IPS-15b (cell line): ENCODE data around the gene PLD4.

Source experiments
- H3K27me3 ChIP-seq: one replicate; pipeline ENCODE4 v1.6.1; 2013; ENCODE audit warnings: low read length; ENCODE audit not compliant: control insufficient read depth, insufficient read depth
- H3K36me3 ChIP-seq: one replicate; pipeline ENCODE4 v1.6.1; 2013; ENCODE audit warnings: low read length; ENCODE audit not compliant: control insufficient read depth, insufficient read depth
- H3K4me1 ChIP-seq: one replicate; pipeline ENCODE4 v1.6.1; 2013; ENCODE audit warnings: mild to moderate bottlenecking, low read length; ENCODE audit not compliant: control insufficient read depth, insufficient read depth
- H3K4me3 ChIP-seq: one replicate; pipeline ENCODE4 v1.5.1; 2013; ENCODE audit warnings: low read depth, low read length
- H3K9ac ChIP-seq: one replicate; pipeline ENCODE4 v1.6.1; 2013; ENCODE audit warnings: low read depth, mild to moderate bottlenecking, low read length
- H3K9me3 ChIP-seq: one replicate; pipeline ENCODE4 v1.6.1; 2013; ENCODE audit warnings: mild to moderate bottlenecking, low read length; ENCODE audit not compliant: control insufficient read depth, insufficient read depth

PLD4 gene

DNA sequence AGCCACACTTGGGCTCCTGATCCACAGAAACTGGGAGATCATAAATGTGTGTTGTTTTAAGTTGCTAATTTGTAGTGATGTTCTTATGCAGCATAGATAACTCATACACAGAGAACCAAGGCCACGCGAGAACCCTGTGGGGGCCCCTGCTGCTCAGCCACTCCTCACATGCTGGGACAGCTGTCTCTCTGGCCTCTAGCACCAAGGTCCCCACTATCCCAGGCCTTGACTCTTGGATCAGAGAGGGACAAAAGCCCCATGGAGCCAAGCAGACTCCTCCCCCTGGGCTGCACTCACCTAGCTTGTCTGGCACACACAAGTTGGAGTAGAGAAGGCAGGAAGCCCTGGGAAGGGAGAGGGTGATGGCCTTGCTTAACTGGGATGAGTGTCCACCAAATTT lies 11.3 kb downstream of the PLD4 start:
- Histone ChIP-seq H3K36me3 (no peaks in the 10 kb centered on the region), H3K4me3 (no peak overlapping the region), H3K9ac (no peak overlapping the region), H3K9me3 (no peaks in the 10 kb centered on the region), H3K27me3 (peaks cover 51% of the 10 kb centered on the region), H3K4me1 (no peaks in the 10 kb centered on the region)

- Histone ChIP-seq H3K36me3 (no peaks in the 10 kb centered on the region), H3K4me3 (no peak overlapping the region), H3K4me1 (no peaks in the 10 kb centered on the region), H3K9ac (no peak overlapping the region), H3K27me3 (peaks cover 45% of the 10 kb centered on the region), H3K9me3 (no peaks in the 10 kb centered on the region)
These were observed 11.9 kb downstream of the PLD4 start for GRCh38 chr14:104936361-104937155.

GRCh38 chr14:104937161-104937560 lies 12.5 kb downstream of the PLD4 start:
- Histone ChIP-seq H3K9me3 (no peaks in the 10 kb centered on the region), H3K4me1 (no peaks in the 10 kb centered on the region), H3K36me3 (no peaks in the 10 kb centered on the region), H3K9ac (no peak overlapping the region), H3K27me3 (peaks cover 39% of the 10 kb centered on the region), H3K4me3 (no peak overlapping the region)

GRCh38 chr14:104937694-104938365 lies 13.2 kb downstream of the PLD4 start:
- no peaks in the 10 kb centered on the region for H3K36me3 ChIP-seq
- H3K4me1 ChIP-seq = no peaks in the 10 kb centered on the region
- no peaks in the 10 kb centered on the region for H3K9me3 ChIP-seq
- no peak overlapping the region for H3K4me3 ChIP-seq
- H3K9ac ChIP-seq = no peak overlapping the region
- H3K27me3 ChIP-seq = peaks cover 33% of the 10 kb centered on the region

DNA sequence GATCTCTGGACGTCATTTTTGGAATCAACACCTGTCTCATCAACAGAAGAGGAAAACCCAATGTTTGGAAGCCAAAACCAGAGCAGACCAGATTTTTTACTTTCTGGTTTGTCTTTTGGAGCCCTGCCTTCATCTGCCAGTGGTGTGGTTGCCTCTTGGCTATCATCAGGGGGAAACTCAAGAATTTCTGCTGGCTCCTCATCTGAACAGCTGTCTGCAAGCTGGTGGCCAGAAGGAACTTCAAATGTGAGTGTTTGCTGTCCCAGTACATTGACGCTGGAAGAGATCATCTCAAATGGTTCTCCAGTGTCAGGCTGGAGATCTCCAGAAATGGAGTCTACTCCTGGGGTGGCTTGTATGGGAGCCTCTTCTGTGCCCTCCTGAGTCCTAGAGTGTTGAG lies 13.8 kb downstream of the PLD4 start:
- Histone ChIP-seq H3K9me3 (no peaks in the 10 kb centered on the region), H3K4me3 (no peak overlapping the region), H3K36me3 (no peaks in the 10 kb centered on the region), H3K4me1 (no peaks in the 10 kb centered on the region), H3K9ac (no peak overlapping the region), H3K27me3 (peaks cover 33% of the 10 kb centered on the region)

GRCh38 chr14:104938960-104939359 lies 14.3 kb downstream of the PLD4 start:
- Histone ChIP-seq H3K36me3 (no peaks in the 10 kb centered on the region), H3K4me1 (no peaks in the 10 kb centered on the region), H3K27me3 (peaks cover 33% of the 10 kb centered on the region), H3K9me3 (no peaks in the 10 kb centered on the region), H3K9ac (no peak overlapping the region), H3K4me3 (no peak overlapping the region)

GRCh38 chr14:104939666-104940410 lies 15.2 kb downstream of the PLD4 start:
- Histone ChIP-seq H3K9me3 (no peaks in the 10 kb centered on the region), H3K27me3 (peaks cover 24% of the 10 kb centered on the region), H3K9ac (no peak overlapping the region), H3K4me3 (no peak overlapping the region), H3K36me3 (no peaks in the 10 kb centered on the region), H3K4me1 (no peaks in the 10 kb centered on the region)

- Histone ChIP-seq H3K9me3 (no peaks in the 10 kb centered on the region), H3K4me3 (no peak overlapping the region), H3K27me3 (peaks cover 17% of the 10 kb centered on the region)
These were observed 16.0 kb downstream of the PLD4 start for GRCh38 chr14:104940526-104941150.

GRCh38 chr14:104941508-104942365 lies 17.1 kb downstream of the PLD4 start:
- H3K4me1 ChIP-seq = no peaks in the 10 kb centered on the region

More at GRCh38 chr14:104940526-104941150, 16.0 kb downstream of the PLD4 start:
- no peak overlapping the region for H3K9ac ChIP-seq
- H3K4me1 ChIP-seq = no peaks in the 10 kb centered on the region
- H3K36me3 ChIP-seq = no peaks in the 10 kb centered on the region

GRCh38 chr14:104942586-104942985 lies 17.9 kb downstream of the PLD4 start:
- Histone ChIP-seq H3K4me3 (no peak overlapping the region), H3K36me3 (no peaks in the 10 kb centered on the region), H3K9me3 (no peaks in the 10 kb centered on the region), H3K4me1 (no peaks in the 10 kb centered on the region), H3K9ac (no peak overlapping the region), H3K27me3 (peaks cover 10% of the 10 kb centered on the region)

More at GRCh38 chr14:104941508-104942365, 17.1 kb downstream of the PLD4 start:
- peaks cover 16% of the 10 kb centered on the region for H3K27me3 ChIP-seq
- no peaks in the 10 kb centered on the region for H3K9me3 ChIP-seq
- no peaks in the 10 kb centered on the region for H3K36me3 ChIP-seq
- H3K4me3 ChIP-seq = no peak overlapping the region
- H3K9ac ChIP-seq = no peak overlapping the region
